ENCODE results near the gene ADAMTS18. TPM values are rescaled to one million over a fixed set of nuclear protein-coding genes. Genes with fewer than 3 reads are reported as not detected.

Gene ADAMTS18
- total and polyA plus RNA-seq, 9 of the 15 experiments (the other 6 are each of a cell fraction or from before 2014, with no cell fraction given): not detected

GRCh38 chr16:77480681-77481315, 46.0 kb upstream of the ADAMTS18 start:
- no peaks in the 10 kb centered on the region for H3K4me1 ChIP-seq (replicated peaks in 1 of 2; ENCODE audit: control insufficient read depth in 2 of 2, insufficient read depth in 2 of 2, low read length in 2 of 2)
- no peak overlapping the region for H2AFZ ChIP-seq (ENCODE audit: low read depth, low read length)
- CTCF ChIA-PET (ENCODE audit: low intra/inter-chr PET ratio): no interaction called here
- TF ChIP-seq ZNF395 (CRISPR knock-in tag; IDR thresholded peaks at IDR 0.05) (no peak), GABPB2 (CRISPR knock-in tag; conservative IDR thresholded peaks at IDR 0.05) (no peak), USF1 (CRISPR knock-in tag; IDR thresholded peaks at IDR 0.05) (no peak), TCF7 (IDR thresholded peaks at IDR 0.05; ENCODE audit: borderline replicate concordance) (no peak), ETV5 (CRISPR knock-in tag; IDR thresholded peaks at IDR 0.05; ENCODE audit: low read depth) (no peak)
- H3K4me2 ChIP-seq (ENCODE audit: insufficient read depth, low read length): no peak overlapping the region
- no peaks in the 10 kb centered on the region for H3K27me3 ChIP-seq (ENCODE audit: control insufficient read depth in 2 of 2, insufficient read depth in 2 of 2, low read length in 2 of 2)
- no TSS peak for BruUV-seq (replicated peaks)
- H3K4me3 ChIP-seq: no peak overlapping the region
- H3K27ac ChIP-seq (ENCODE audit: extremely low read depth, low read depth, low read length): no peak overlapping the region
- no peaks in the 10 kb centered on the region for H3K9me3 ChIP-seq (replicated peaks; ENCODE audit: control insufficient read depth, insufficient read depth, low read depth, low read length)
- 0% methylated on average over 3 of the region's 3 CpGs for WGBS (ENCODE audit: insufficient coverage, low coverage, missing lambda C conversion rate)
- no peaks in the 10 kb centered on the region for H3K79me2 ChIP-seq (ENCODE audit: control insufficient read depth, insufficient read depth, low read length)
- no peaks in the 10 kb centered on the region for H3K9me1 ChIP-seq (ENCODE audit: control insufficient read depth, insufficient read depth, low read length)
- in situ Hi-C loops (cut with MboI) (no loop called here), intact Hi-C loops (cut with micrococcal nuclease) (no loop called here)
- POLR2A ChIA-PET: no interaction called here
- DNase-seq (ENCODE audit: extremely low read depth in 1 of 4, low spot score in 3 of 4): no peak
- H3K9ac ChIP-seq (ENCODE audit: insufficient read depth in 1 of 2, low read depth in 2 of 2, low read length in 2 of 2): no peak overlapping the region
- no peak for FAIRE-seq
- no peaks in the 10 kb centered on the region for H4K20me1 ChIP-seq (replicated peaks; ENCODE audit: control insufficient read depth, insufficient read depth, low read length)
- no peaks in the 10 kb centered on the region for H3K36me3 ChIP-seq (ENCODE audit: control insufficient read depth, insufficient read depth, low read length)
- ATAC-seq: no peak
